Gastrocnemius medialis (tissue), 4 donors: Measurements from ENCODE around the gene FYN. TPM values are rescaled to one million over a fixed set of nuclear protein-coding genes. Genes with fewer than 3 reads are reported as not detected.

ENCODE experiments used
- ATAC-seq, 2 donors: fragments of 150-250 bp; one replicate each; pipeline ENCODE4 v1.9.1; 2016
- DNase-seq, 2 donors: peaks; one replicate each; pipeline ENCODE4 v3.0.0-alpha.2; 2019
- H3K27ac ChIP-seq, 4 donors: fragments of 200-600 bp; sonication (generic); 1 replicate in 1 of 4; 2 replicates in 3 of 4; pipeline ENCODE4 v1.5.1; 2016 to 2018; ENCODE audit warnings: mild to moderate bottlenecking in 2 of 4, moderate library complexity in 1 of 4
- H3K27me3 ChIP-seq, 3 donors: fragments of 200-600 bp; sonication (generic) in 2 of 3; 1 replicate in 1 of 3; 2 replicates in 2 of 3; pipeline versions ENCODE4 v1.5.1 to v1.6.0; 2016 to 2019; ENCODE audit warnings: mild to moderate bottlenecking in 1 of 3, moderate library complexity in 1 of 3
- H3K36me3 ChIP-seq, 2 donors: fragments of 200-600 bp; sonication (generic) in 1 of 2; one replicate each; pipeline ENCODE4 v1.5.1; 2017 to 2018
- H3K4me1 ChIP-seq, 2 donors: fragments of 200-600 bp; sonication (generic) in 1 of 2; one replicate each; pipeline ENCODE4 v1.5.1; 2016 to 2017; ENCODE audit warnings: mild to moderate bottlenecking in 2 of 2
- H3K4me3 ChIP-seq, 4 donors: fragments of 200-600 bp; sonication (generic) in 3 of 4; 1 replicate in 1 of 4; 2 replicates in 3 of 4; pipeline ENCODE4 v1.5.1; 2016 to 2019; ENCODE audit warnings: mild to moderate bottlenecking in 2 of 4
- H3K9me3 ChIP-seq, 3 donors: fragments of 200-600 bp; sonication (generic) in 2 of 3; 1 replicate in 1 of 3; 2 replicates in 2 of 3; pipeline ENCODE4 v1.5.1; 2016 to 2019
- POLR2A ChIP-seq, 2 donors: fragments of 450-650 bp; IDR thresholded peaks; one replicate each; pipeline ENCODE4 v1.6.1; 2017; ENCODE audit warnings: antibody characterized with exemption in 2 of 2, mild to moderate bottlenecking in 2 of 2, moderate library complexity in 2 of 2
- in situ Hi-C, 4 donors: fragments of 200-750 bp; cut with MboI; loops; one replicate each; pipeline versions ENCODE4 v1.15.0 to v1.8.0; 2017; ENCODE audit warnings: low sequenced_read_pairs in 4 of 4
- intact Hi-C: fragments of 100-400 bp; cut with DNase I; formaldehyde crosslinking; loops from one replicate; pipeline ENCODE4 v1.15.1; 2023; ENCODE audit warnings: low total_unique reads
- total RNA-seq, 4 donors: library from RNA; depleted of rRNA; stranded (reverse); fragments of >200 nt; gene quantifications; one replicate each; pipeline versions ENCODE4 v1.1.0 to v1.2.3, GENCODE V29; 2016
- TF ChIP-seq, protein P1 (sequence below), 5 experiments: fragments of 450-650 bp in 3 of 5; fragments of 200-600 bp in 2 of 5; sonication (generic) in 2 of 5; IDR thresholded peaks in 4 of 5; conservative IDR thresholded peaks in 1 of 5; 1 replicate in 4 of 5; 2 replicates in 1 of 5; pipeline ENCODE4 v1.5.1; 2016 to 2019; ENCODE audit warnings: antibody characterized with exemption in 5 of 5, mild to moderate bottlenecking in 3 of 5, moderate library complexity in 3 of 5

FYN gene
- total RNA-seq, 4 donors from 2014 or later: 9.2 to 36.8 (median 17.0) TPM

DNA sequence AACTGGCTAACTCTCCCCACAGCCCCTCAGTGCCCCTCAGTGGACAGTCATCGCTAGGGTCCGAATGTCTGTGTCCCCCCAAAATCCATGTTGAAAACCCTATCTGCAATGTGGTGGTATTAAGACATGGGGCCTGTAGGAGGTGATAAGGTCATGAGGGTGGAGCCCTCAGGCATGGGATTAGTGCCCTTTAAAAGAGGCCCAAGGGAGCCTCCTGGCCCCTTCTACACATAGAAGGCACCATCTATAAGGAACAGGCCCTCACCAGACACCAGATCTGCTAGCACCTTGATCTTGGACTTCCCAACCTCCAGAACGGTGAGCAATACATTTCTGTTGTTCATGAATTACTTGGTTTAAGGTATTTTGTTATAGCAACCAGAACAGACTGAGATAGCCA lies 260.9 kb downstream of the FYN start:
- DNase-seq (no peak), ATAC-seq (no peak)
- H3K27ac ChIP-seq: no peak overlapping the region
- H3K27me3 ChIP-seq: no peaks in the 10 kb centered on the region
- no peak overlapping the region for H3K4me3 ChIP-seq
- no peaks in the 10 kb centered on the region for H3K36me3 ChIP-seq
- no peaks in the 10 kb centered on the region for H3K9me3 ChIP-seq
- TF ChIP-seq, protein P1, sequence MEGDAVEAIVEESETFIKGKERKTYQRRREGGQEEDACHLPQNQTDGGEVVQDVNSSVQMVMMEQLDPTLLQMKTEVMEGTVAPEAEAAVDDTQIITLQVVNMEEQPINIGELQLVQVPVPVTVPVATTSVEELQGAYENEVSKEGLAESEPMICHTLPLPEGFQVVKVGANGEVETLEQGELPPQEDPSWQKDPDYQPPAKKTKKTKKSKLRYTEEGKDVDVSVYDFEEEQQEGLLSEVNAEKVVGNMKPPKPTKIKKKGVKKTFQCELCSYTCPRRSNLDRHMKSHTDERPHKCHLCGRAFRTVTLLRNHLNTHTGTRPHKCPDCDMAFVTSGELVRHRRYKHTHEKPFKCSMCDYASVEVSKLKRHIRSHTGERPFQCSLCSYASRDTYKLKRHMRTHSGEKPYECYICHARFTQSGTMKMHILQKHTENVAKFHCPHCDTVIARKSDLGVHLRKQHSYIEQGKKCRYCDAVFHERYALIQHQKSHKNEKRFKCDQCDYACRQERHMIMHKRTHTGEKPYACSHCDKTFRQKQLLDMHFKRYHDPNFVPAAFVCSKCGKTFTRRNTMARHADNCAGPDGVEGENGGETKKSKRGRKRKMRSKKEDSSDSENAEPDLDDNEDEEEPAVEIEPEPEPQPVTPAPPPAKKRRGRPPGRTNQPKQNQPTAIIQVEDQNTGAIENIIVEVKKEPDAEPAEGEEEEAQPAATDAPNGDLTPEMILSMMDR (IDR thresholded peaks at IDR 0.05 in 4 of 5, conservative IDR thresholded peaks at IDR 0.05 in 1 of 5): no peak
- no peak for TF ChIP-seq POLR2A (IDR thresholded peaks at IDR 0.05)
- intact Hi-C loops: no loop called here
- in situ Hi-C loops: no loop called here
- peaks cover 15% of the 10 kb centered on the region in 2 donors for H3K4me1 ChIP-seq

DNA sequence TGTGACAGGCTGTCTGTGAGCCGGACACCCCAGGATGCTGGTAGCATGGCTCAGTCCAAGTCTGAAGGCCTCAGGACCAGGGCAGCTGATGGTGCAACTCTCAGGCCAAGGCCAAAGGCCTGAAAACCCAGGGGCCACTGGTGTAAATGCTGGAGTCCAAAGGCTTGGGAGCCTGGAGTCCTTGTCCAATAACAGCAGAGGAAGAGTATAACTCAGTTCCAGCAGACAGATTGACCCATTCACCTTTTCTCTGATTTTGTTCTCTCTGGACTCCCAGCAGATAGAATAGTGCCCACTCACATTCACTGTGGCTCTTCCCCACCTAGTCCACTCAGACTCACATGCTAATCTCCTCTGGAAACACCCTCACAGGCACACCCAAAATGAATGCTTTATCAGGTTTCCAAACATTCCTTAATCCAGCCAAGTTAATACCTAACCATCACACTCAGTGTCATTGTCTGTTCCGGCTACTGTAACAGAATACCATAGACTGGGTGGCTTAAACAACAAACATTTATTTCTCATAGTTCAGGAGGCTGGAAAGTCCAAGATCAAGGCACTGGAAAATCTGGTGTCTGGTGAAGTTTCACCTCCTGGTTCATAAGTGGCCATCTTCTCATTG lies 262.6 kb downstream of the FYN start:
- peaks cover 16 to 18% of the 10 kb centered on the region in 2 donors for H3K4me1 ChIP-seq
- H3K4me3 ChIP-seq: no peak overlapping the region
- intact Hi-C loops: no loop called here
- DNase-seq: no peak
- H3K9me3 ChIP-seq: no peaks in the 10 kb centered on the region
- H3K27me3 ChIP-seq: no peaks in the 10 kb centered on the region
- peak overlapping the region in 1 of 4 donors; percentile 3 for H3K27ac ChIP-seq
- in situ Hi-C loops: no loop called here
- no peaks in the 10 kb centered on the region for H3K36me3 ChIP-seq
- ATAC-seq: no peak
- TF ChIP-seq POLR2A (IDR thresholded peaks at IDR 0.05): no peak
- TF ChIP-seq, protein P1 (IDR thresholded peaks at IDR 0.05 in 4 of 5, conservative IDR thresholded peaks at IDR 0.05 in 1 of 5): no peak

Other genes with a start within 250 kb of the FYN start
- not detected for gene CCN6, start 180.7 kb upstream of the FYN start, total RNA-seq
- gene TUBE1, start 214.0 kb upstream of the FYN start, total RNA-seq: 10 to 100 TPM in 2 of 4 donors, 1 to 10 TPM in 2; 6.1 to 14.7 (median 10.0) TPM
- 1 to 10 TPM in 2 of 4 donors, under 1 TPM in 2; 0.58 to 3.9 (median 1.1) TPM for gene FAM229B, start 214.1 kb upstream of the FYN start, total RNA-seq